ENCODE data around the gene ONECUT3. TPM values are rescaled to one million over a fixed set of nuclear protein-coding genes. Genes with fewer than 3 reads are reported as not detected.
A peak's percentile ranks its signal among the peaks of the same experiment; 100 is the strongest.

Gene ONECUT3
- total and polyA plus RNA-seq, 11 donors: not detected

DNA sequence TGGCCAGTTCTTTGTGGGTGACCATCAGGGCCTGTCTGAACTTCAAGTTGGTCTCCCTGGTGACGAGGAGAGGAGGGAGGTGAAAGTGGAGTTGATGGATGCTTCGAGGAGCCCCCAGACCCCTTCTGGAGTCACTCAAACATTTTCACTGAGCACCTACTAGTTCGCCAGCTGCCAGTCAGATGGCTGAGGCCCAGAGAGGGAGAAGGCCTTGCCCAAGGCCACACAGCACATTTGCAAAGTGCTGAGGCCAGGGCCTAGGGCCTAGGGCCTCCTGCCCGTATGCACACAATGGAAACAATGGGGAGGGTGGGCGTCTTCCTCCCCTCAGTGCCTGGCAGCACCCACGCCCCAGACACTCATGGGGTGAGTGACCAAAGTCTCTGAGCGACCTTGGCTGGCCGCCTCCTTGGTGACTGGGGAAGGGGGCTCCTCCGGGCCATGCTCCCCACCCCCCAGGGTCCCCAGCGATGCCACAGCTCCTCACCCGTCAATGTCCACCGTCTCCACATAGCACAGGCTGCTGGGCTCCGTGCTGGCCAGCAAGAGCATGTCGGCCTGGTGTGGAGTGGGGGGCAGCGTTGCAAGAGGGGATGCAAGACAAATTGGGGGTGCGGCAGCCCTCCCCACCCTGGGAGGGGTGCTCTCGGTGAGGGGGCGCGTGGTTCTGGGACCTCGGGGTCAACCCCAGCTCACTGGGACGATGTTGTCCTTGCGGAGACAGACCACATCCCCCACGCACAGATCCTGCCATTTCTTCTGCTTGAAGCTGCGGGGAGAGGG is 52.3 kb downstream of the ONECUT3 start:
- Histone ChIP-seq H3K4me3 (no peak overlapping the region), H3K27me3 (no peaks in the 10 kb centered on the region), H3K36me3 (no peaks in the 10 kb centered on the region), H3K9me3 (no peaks in the 10 kb centered on the region), H3K4me1 (no peaks in the 10 kb centered on the region), H3K27ac (no peak overlapping the region)
- ATAC-seq: no peak
- TF ChIP-seq, protein P1, sequence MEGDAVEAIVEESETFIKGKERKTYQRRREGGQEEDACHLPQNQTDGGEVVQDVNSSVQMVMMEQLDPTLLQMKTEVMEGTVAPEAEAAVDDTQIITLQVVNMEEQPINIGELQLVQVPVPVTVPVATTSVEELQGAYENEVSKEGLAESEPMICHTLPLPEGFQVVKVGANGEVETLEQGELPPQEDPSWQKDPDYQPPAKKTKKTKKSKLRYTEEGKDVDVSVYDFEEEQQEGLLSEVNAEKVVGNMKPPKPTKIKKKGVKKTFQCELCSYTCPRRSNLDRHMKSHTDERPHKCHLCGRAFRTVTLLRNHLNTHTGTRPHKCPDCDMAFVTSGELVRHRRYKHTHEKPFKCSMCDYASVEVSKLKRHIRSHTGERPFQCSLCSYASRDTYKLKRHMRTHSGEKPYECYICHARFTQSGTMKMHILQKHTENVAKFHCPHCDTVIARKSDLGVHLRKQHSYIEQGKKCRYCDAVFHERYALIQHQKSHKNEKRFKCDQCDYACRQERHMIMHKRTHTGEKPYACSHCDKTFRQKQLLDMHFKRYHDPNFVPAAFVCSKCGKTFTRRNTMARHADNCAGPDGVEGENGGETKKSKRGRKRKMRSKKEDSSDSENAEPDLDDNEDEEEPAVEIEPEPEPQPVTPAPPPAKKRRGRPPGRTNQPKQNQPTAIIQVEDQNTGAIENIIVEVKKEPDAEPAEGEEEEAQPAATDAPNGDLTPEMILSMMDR (IDR thresholded peaks at IDR 0.05): no peak
- no peak for TF ChIP-seq POLR2A (IDR thresholded peaks at IDR 0.05)
- no peak for DNase-seq
- 88 to 91% (median 90%) methylated on average over 13 to 24 of the region's 24 CpGs for WGBS, 4 donors
- intact Hi-C loops (cut with DNase I): no loop called here

DNA sequence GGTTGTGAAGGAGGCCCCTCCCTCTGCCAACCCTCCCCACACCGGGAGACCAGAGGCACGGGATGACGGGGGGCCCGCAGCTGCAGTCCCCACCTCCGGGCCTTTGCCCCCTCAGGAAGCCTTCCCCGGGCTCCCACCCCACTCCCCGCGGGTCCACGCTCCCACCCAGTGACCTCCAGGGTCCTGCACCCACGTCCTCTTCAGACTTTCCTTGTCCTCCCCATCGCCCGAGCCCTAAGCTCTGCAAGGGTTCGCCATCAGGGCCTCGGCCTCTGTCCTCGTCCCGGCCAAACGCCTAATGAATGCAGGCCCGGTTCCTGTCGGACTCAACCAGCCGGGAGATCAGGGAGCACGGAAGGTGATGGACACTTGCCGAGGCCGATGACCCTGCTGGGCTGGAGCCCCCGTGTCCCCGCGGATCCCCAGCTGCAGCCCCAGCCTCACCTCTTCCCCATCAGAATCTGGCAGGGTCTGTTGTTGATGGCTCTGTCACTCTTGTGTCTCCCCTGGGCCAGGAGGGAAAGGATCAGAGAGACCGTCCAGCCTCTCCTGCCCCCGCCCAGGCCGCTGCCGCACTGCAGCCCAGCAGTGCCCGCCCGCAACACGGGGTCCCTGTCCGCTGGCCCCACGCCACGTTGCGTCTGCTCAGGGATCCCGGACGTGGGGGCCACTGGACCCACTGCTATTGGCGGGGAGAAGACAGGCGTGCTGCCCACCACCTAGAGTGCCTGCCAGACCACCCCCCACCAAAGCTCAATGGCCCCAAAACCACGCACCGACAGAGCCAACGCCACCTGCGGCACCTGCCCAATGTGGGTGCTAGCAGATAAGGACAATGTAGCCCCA is 53.1 kb downstream of the ONECUT3 start:
- H3K36me3 ChIP-seq: no peaks in the 10 kb centered on the region
- DNase-seq (peak in 1 of 5 donors; percentile 12), ATAC-seq (no peak)
- no peaks in the 10 kb centered on the region for H3K9me3 ChIP-seq
- 82 to 91% (median 84%) methylated on average over 29 to 45 of the region's 45 CpGs for WGBS, 4 donors
- H3K4me1 ChIP-seq: peaks cover 0 to 3% (median 0%) of the 10 kb centered on the region in 12 donors
- H3K4me3 ChIP-seq: no peak overlapping the region
- no peak for TF ChIP-seq POLR2A (IDR thresholded peaks at IDR 0.05)
- TF ChIP-seq, protein P1 (IDR thresholded peaks at IDR 0.05): no peak
- no peaks in the 10 kb centered on the region for H3K27me3 ChIP-seq
- no peak overlapping the region for H3K27ac ChIP-seq
- intact Hi-C loops (cut with DNase I): no loop called here

DNA sequence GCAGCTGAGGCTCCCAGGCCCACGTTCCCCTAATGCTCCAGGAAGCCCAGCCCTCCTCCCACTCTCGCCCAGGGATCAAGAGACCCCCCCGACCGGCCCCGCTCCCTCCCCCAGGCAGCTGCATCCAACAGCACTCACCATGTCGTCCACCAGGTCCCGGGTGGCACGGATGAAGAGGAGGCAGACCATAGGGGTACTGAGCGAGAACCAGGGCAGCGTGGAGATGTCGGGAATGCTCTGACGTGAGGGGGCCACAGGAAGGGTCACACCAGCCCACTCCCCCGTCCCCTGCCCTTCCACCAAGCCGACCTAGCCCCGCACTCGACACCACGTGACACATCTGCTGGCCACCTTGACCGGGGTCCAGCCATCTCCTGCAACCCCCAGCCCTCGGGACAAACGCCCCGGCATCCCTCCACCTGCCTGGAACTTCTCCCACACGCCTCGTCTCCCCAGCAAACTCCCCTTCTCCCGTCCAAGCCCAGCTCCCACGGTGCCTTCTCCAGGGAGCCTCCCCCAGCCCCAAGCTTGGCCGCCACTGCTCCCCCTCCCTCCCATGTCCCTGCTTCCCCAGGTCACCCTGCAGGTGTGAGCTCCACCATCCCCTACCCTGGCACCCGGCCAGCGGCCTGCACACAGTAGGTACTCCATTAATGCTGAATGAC is 53.9 kb downstream of the ONECUT3 start:
- ATAC-seq (no peak), DNase-seq (peak in 1 of 5 donors; percentile 10)
- no peaks in the 10 kb centered on the region for H3K27me3 ChIP-seq
- 67 to 71% (median 68%) methylated on average over 28 of the region's 28 CpGs for WGBS, 4 donors
- TF ChIP-seq POLR2A (IDR thresholded peaks at IDR 0.05): no peak
- TF ChIP-seq, protein P1 (IDR thresholded peaks at IDR 0.05): no peak
- peaks cover 0 to 9% (median 5%) of the 10 kb centered on the region in 12 donors for H3K4me1 ChIP-seq
- no peak overlapping the region for H3K27ac ChIP-seq
- H3K4me3 ChIP-seq: no peak overlapping the region
- H3K9me3 ChIP-seq: no peaks in the 10 kb centered on the region
- intact Hi-C loops (cut with DNase I): no loop called here
- no peaks in the 10 kb centered on the region for H3K36me3 ChIP-seq

Data from heart left ventricle (tissue), 16 donors.